GM10266 (cell line): ENCODE results near the gene TRPM4.
"Not testable (repeated sequence)": the region's sequence is repeated elsewhere in the genome, so short reads cannot be mapped to it uniquely, and the experiment has no call there.

Experiments used
- DNase-seq: peaks from one replicate; pipeline ENCODE4 v3.0.0; 2012; ENCODE audit errors: extremely low spot score
- TF ChIP-seq, protein P1 (sequence below): IDR thresholded peaks from 2 replicates; pipeline ENCODE4 v1.5.1; 2012; ENCODE audit warnings: mild to moderate bottlenecking, low read depth; ENCODE audit not compliant: control insufficient read depth, insufficient read depth; ENCODE audit errors: missing control alignments

The TRPM4 gene

DNA sequence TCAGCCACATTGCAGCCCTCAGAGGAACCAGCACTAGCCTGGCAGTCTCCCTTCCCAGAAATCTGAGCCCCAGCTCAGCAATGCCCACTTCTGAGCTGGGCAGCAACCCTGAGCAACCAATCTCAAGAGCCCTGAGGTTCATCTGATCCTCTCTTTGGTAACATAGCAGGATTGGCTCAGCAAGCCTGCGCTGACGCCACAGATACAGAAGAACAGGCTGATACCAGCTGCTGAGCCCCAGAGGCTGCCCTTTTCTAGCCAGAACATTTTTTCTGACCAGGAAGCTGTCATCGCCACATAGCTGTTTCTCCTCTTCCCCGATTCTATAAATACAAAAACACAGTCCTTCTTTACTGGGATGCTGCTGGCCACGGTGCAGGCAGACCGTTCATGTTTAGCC is 59.8 kb downstream of the TRPM4 start:
- DNase-seq: no peak
- TF ChIP-seq, protein P1, sequence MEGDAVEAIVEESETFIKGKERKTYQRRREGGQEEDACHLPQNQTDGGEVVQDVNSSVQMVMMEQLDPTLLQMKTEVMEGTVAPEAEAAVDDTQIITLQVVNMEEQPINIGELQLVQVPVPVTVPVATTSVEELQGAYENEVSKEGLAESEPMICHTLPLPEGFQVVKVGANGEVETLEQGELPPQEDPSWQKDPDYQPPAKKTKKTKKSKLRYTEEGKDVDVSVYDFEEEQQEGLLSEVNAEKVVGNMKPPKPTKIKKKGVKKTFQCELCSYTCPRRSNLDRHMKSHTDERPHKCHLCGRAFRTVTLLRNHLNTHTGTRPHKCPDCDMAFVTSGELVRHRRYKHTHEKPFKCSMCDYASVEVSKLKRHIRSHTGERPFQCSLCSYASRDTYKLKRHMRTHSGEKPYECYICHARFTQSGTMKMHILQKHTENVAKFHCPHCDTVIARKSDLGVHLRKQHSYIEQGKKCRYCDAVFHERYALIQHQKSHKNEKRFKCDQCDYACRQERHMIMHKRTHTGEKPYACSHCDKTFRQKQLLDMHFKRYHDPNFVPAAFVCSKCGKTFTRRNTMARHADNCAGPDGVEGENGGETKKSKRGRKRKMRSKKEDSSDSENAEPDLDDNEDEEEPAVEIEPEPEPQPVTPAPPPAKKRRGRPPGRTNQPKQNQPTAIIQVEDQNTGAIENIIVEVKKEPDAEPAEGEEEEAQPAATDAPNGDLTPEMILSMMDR: no peak

DNA sequence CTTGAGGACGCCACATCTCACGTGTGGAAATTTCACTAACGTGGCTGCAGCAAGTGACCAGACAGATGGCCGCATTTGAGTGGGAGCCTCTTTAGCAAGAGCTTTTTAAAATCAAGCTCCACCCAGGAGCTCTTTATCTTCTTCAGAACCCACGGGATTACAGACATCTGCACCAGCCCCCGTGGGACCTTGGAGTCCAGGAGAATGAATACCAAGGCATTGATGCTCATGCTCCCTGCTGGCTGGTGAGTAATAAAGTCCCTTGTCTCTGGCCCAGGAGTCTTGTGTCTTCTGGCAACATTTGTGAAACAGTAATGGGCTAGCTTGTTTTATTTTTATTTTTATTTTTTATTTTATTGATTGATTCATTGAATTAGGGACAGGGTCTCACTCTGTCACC is 64.4 kb downstream of the TRPM4 start:
- DNase-seq: no peak
- TF ChIP-seq, protein P1: no peak

DNA sequence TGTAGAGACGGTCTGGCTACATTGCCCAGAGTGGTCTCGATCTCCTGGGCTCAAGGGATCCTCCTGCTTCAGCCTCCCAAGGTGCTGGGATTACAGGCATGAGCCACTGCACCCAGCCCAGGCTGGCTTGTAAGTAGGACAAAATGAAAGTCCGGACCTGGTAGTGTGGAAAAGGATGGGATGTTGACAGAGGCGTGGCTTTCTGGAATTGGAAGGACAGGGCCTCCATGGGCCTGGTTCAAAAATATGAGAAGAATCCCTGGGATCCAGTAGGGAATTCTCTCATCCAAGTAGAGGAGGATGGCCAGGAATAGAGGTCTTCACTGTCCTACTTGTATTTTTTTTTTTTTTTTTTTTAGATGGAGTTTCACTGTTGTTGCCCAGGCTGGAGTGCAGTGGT is 64.9 kb downstream of the TRPM4 start:
- DNase-seq: no peak
- TF ChIP-seq, protein P1: no peak

DNA sequence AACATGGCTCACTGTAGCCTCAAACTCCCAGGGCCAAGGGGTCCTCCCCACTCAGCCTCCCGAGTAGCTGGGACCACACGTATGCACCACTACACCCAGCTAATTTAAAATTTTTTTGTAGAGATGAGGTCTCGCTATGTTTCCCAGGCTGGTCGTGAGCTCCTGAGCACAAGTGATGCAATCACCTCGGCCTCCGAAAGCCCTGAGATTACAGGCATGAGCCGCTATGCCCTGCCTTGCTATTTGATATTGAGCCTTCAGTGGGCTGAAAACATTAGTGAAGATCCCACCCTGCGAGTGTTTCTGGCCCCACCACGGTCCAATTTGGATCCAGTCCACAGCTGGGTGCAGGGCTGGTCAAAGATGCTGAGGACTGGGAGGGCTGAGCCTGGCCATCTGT is 65.9 kb downstream of the TRPM4 start:
- no peak for DNase-seq
- TF ChIP-seq, protein P1: no peak

DNA sequence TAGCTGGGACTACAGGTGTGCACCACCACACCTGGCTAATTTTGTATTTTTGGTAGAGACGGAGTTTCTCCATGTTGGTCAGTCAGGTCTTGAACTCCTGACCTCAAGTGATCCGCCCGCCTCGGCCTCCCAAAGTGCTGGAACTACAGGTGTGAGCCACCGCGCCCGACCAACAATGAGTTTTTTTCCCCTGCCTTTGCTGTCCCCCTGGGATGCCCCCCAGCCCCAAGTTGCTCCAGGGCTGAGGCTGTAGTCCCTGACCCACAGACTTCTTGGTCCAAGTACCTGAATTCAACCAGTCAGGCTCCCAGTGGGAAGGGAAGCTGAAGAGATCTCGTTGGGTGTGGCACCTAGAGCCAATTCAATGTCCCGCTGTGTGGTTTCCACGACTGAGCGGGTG is 66.8 kb downstream of the TRPM4 start:
- DNase-seq: not testable (repeated sequence)

DNA sequence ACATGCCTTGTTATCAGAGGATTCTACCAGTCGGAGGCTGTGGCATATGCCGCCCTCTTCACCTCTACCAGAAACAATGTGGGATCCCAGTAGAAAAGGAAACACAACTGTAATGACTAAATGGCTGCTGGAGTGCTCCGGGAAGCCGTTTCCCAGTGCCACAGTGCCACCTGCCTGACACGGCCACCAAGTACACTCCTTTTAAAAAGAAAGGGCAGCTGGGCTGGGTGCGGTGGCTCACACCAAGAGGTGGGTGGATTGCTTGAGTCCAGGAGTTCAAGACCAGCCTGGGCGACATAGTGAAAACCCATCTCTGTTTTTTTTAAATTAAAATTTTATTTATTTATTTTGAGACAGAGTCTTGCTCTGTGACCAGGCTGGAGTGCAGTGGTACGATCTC is 67.3 kb downstream of the TRPM4 start:
- TF ChIP-seq, protein P1: peak; percentile 11
- no peak for DNase-seq

DNA sequence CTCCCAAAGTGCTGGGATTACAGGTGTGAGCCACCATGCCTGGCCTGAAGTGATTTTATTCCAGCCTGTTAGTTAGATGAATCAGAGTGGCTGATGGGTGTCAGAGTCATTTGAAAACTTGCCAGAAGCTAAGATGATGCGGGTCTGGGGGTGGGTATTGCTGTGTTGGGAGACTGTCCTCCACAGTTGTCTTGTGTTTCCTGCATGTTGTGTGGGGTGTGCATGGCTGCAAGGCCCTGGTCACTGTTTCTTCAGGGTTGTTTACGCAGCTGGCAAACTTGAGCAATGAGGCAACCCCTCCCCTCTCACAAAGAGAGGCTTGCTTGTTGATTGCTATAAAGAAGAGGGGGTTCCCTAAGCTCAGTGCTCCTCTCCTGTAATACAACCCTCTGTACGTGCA is 71.8 kb downstream of the TRPM4 start:
- no peak for DNase-seq
- TF ChIP-seq, protein P1: no peak

DNA sequence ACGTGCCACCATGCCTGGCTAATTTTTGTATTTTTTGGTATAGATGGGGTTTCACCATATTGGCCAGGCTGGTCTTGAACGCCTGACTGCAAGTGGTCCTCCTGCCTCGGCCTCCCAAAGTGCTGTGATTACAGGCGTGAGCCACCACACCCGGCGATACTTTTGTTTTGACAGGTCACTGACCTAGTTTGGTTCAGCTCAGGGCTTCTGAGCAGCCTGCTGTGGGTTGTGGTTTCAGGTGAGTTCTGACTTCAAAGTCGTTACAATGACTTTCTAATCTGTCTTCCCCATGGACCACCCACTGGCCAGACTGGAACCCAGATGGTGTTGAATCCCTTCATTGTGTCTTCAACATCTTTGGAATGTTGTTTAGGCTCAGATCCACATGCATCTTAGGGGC is 73.8 kb downstream of the TRPM4 start:
- DNase-seq: peak; percentile 57
- TF ChIP-seq, protein P1: no peak
